Nephron progenitor cell (in vitro differentiated cells): ENCODE measurements around the gene PDHX.
"Not testable (repeated sequence)": the region's sequence is repeated elsewhere in the genome, so short reads cannot be mapped to it uniquely, and the experiment has no call there.

ENCODE experiments used
- DNase-seq: peaks from one replicate; pipeline ENCODE4 v3.0.0; 2021
- H3K27ac Mint-ChIP-seq: 2 replicates; pipeline ENCODE4 v1.8.0; 2021; ENCODE audit warnings: mild to moderate bottlenecking, moderate library complexity, mixed read lengths
- H3K27me3 Mint-ChIP-seq: 2 replicates; pipeline ENCODE4 v1.8.0; 2021; ENCODE audit warnings: mild to moderate bottlenecking, low read depth, mixed read lengths; ENCODE audit not compliant: poor library complexity
- H3K36me3 Mint-ChIP-seq: 2 replicates; pipeline ENCODE4 v1.8.0; 2021; ENCODE audit warnings: low read depth, mixed read lengths
- H3K4me1 Mint-ChIP-seq: 2 replicates; pipeline ENCODE4 v1.8.0; 2021; ENCODE audit warnings: mixed read lengths
- H3K4me3 Mint-ChIP-seq: 2 replicates; pipeline ENCODE4 v1.8.0; 2021; ENCODE audit warnings: mild to moderate bottlenecking, moderate library complexity, mixed read lengths
- H3K9me3 Mint-ChIP-seq: 2 replicates; pipeline ENCODE4 v1.8.0; 2021; ENCODE audit warnings: mild to moderate bottlenecking, moderate library complexity, mixed read lengths
- TF ChIP-seq, protein P1 (sequence below): fragments of 200-600 bp; sonication (generic); IDR thresholded peaks from 2 replicates; pipeline ENCODE4 v1.5.0; 2021; ENCODE audit warnings: antibody characterized with exemption

The PDHX gene

DNA sequence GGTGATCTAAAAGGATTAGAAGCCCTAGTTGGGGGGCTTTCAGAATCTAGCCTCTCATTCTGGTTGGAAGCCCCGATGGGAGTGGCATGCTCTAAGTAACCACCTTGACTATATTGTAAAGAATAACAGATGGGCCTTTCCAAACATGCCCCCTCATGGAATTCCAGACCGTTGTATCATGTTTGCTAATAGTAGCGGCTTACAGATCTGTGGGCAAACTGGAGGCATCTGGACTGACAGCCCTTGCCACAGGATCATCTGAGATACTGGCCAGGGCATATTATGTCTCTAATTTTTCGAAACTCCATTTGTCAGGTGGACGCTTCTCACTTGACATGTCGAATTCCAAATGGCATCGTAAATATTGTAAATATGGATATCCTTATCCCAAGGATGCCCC lies 10.8 kb upstream of the PDHX start:
- H3K4me3 Mint-ChIP-seq: no peak overlapping the region
- H3K9me3 Mint-ChIP-seq: peaks cover 53% of the 10 kb centered on the region
- H3K27me3 Mint-ChIP-seq: peaks cover 2% of the 10 kb centered on the region
- no peak for DNase-seq
- H3K27ac Mint-ChIP-seq: no peak overlapping the region
- H3K4me1 Mint-ChIP-seq: no peaks in the 10 kb centered on the region
- peaks cover 59% of the 10 kb centered on the region for H3K36me3 Mint-ChIP-seq
- TF ChIP-seq, protein P1, sequence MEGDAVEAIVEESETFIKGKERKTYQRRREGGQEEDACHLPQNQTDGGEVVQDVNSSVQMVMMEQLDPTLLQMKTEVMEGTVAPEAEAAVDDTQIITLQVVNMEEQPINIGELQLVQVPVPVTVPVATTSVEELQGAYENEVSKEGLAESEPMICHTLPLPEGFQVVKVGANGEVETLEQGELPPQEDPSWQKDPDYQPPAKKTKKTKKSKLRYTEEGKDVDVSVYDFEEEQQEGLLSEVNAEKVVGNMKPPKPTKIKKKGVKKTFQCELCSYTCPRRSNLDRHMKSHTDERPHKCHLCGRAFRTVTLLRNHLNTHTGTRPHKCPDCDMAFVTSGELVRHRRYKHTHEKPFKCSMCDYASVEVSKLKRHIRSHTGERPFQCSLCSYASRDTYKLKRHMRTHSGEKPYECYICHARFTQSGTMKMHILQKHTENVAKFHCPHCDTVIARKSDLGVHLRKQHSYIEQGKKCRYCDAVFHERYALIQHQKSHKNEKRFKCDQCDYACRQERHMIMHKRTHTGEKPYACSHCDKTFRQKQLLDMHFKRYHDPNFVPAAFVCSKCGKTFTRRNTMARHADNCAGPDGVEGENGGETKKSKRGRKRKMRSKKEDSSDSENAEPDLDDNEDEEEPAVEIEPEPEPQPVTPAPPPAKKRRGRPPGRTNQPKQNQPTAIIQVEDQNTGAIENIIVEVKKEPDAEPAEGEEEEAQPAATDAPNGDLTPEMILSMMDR: no peak

DNA sequence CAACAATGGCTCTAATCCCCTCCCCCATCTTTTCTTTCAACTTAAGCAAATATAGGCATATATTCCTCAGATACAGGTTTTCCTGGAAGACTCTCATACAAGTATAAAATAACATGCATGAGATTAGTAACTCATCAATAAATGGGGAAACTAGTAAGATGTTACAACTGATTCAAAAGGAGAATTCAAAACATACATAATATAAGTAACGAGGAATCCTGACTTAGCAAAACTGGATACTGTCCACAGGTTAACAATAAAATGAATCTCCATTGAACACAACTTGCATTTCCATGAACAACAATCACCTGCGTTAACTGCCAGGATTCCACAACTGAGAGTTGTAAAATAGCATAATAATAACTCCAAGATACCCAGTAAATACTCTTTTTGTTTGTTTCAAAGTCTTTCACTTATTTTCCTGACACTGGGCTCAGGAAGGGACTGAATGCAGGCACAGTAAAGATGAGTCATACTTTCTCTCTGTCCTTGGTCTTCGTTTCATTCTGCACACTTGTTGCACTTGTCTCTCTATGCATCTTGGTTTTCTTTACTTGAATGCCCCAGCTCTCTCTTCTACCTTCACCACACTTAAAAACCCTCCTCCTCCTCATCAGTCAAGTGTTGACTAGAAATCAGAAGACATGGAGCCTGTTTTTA lies 8.4 kb upstream of the PDHX start:
- TF ChIP-seq, protein P1: no peak
- H3K27me3 Mint-ChIP-seq: peaks cover 2% of the 10 kb centered on the region
- H3K4me1 Mint-ChIP-seq: no peaks in the 10 kb centered on the region
- peaks cover 37% of the 10 kb centered on the region for H3K9me3 Mint-ChIP-seq
- H3K4me3 Mint-ChIP-seq: no peak overlapping the region
- no peak overlapping the region for H3K27ac Mint-ChIP-seq
- peaks cover 54% of the 10 kb centered on the region for H3K36me3 Mint-ChIP-seq
- DNase-seq: no peak

DNA sequence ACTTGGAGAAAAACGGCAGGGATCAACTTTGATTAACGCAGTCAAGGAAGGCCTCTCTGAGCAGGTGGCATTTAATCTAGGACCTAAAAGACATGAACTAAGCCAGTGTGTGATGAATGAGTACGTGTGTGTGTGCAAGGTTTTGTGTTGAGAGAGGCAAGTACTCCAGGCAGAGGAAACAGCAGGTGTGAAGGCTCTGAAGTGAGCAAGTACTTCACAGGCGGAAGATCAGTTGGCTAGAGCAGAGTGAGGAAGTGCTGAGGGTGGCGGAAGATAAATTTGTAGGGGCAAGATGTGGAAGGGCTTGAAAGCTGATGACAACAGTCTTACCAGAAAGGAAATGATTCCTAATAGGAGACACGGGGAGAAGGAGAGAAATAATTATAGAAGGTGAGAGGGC lies 7.0 kb upstream of the PDHX start:
- no peak for DNase-seq
- Mint-ChIP-seq H3K4me1 (no peaks in the 10 kb centered on the region), H3K36me3 (peaks cover 54% of the 10 kb centered on the region), H3K4me3 (no peak overlapping the region), H3K27ac (no peak overlapping the region), H3K27me3 (peaks cover 1% of the 10 kb centered on the region), H3K9me3 (peaks cover 34% of the 10 kb centered on the region)
- TF ChIP-seq, protein P1: no peak

DNA sequence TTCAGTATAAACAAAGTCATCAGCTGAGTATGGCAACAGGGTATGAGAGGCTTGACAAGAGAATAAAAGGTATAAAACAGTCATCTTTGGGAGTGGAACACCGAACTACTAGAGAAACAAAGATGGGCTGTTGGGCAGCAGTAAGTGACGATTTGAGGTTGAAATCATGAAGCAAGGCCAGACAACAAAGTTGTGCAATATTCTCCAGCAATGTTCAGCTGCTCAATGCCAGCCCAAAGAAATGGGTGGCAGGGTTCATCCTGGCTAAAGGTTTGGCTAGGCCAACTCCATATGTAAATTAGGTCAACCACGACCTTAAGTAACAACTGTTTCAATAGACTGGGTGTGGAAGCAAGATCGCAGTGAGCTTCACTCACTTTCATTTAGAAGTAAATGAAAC lies 6.5 kb upstream of the PDHX start:
- Mint-ChIP-seq H3K4me1 (peaks cover 1% of the 10 kb centered on the region), H3K27me3 (no peaks in the 10 kb centered on the region), H3K4me3 (no peak overlapping the region), H3K9me3 (peaks cover 30% of the 10 kb centered on the region), H3K36me3 (peaks cover 52% of the 10 kb centered on the region), H3K27ac (no peak overlapping the region)
- TF ChIP-seq, protein P1: no peak
- no peak for DNase-seq

DNA sequence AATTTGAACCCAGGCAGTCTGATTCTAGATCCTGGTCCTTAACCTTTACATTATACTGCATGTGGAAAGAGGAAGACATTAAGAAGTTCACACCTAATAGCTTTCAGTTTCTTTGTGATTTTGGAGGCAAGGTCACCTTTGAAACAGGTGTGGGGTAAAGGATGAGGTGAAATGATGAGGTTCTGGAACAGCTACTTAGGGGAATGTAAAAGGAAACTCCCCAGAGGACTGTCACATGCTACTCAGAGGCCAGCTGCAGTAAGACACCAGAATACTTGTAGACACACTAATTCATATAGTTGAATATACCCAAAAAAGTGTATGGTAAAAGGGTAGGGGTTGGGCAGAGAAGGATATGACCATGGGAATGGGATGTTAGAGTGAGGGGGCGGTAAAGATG lies 5.6 kb upstream of the PDHX start:
- TF ChIP-seq, protein P1: no peak
- DNase-seq: no peak
- no peaks in the 10 kb centered on the region for H3K27me3 Mint-ChIP-seq
- no peak overlapping the region for H3K4me3 Mint-ChIP-seq
- H3K36me3 Mint-ChIP-seq: peaks cover 50% of the 10 kb centered on the region
- peaks cover 29% of the 10 kb centered on the region for H3K9me3 Mint-ChIP-seq
- peaks cover 10% of the 10 kb centered on the region for H3K4me1 Mint-ChIP-seq
- H3K27ac Mint-ChIP-seq: no peak overlapping the region

DNA sequence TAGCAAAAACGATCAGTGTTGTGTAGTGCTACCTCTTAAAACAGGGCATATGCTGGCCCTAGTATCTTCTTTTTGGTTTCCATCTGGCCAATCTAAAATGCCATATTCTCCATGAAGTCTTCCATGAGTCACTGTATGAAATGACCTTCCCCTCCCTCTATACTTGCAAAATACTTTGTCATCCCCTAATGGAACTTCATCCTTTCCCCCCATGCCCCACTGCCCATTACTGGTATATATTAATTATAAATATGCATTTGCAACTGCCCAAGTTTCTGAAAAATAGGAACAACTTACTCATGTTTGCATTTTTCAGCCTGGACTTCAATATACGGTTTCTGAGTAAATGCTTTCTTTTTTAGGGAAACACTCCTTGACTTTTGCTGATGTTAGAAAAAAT lies 4.7 kb upstream of the PDHX start:
- Mint-ChIP-seq H3K9me3 (peaks cover 20% of the 10 kb centered on the region), H3K36me3 (peaks cover 42% of the 10 kb centered on the region), H3K4me1 (peaks cover 12% of the 10 kb centered on the region), H3K4me3 (no peak overlapping the region), H3K27me3 (no peaks in the 10 kb centered on the region), H3K27ac (no peak overlapping the region)
- no peak for DNase-seq
- TF ChIP-seq, protein P1: no peak

DNA sequence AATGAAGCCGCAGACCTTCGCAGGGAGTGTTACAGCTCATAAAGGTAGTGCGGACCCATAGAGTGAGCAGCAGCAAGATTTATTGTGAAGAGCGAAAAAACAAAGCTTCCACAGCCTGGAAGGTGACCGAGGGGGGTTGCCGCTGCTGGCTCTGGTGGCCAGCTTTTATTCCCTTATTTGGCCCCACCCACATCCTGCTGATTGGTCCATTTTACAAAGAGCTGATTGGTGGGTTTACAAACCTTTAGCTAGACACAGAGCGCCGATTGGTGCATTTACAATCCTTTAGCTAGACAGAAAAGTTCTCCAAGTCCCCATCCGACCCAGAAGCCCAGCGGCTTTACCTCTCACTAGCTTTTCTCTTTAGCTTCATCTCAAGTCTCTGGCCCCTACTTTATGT lies 2.9 kb upstream of the PDHX start:
- Mint-ChIP-seq H3K4me1 (peaks cover 30% of the 10 kb centered on the region), H3K9me3 (peaks cover 17% of the 10 kb centered on the region), H3K36me3 (peaks cover 38% of the 10 kb centered on the region)
- DNase-seq, H3K4me3 Mint-ChIP-seq, H3K27me3 Mint-ChIP-seq, H3K27ac Mint-ChIP-seq: not testable (repeated sequence)
